SJSA1 (cell line): ENCODE measurements around the gene EVPL. TPM values are rescaled to one million over a fixed set of nuclear protein-coding genes. Genes with fewer than 3 reads are reported as not detected.

Experiments
- DNase-seq, 2 experiments: peaks; one replicate each; pipeline ENCODE4 v3.0.0-alpha.2; 2015 to 2020; ENCODE audit warnings: low spot score in 2 of 2, low read depth in 1 of 2
- H3K27ac ChIP-seq: fragments of 250-450 bp; sonication (Bioruptor Pico); 2 replicates; pipeline ENCODE4 v1.5.1; 2020; ENCODE audit warnings: mild to moderate bottlenecking, moderate library complexity
- H3K27me3 ChIP-seq: fragments of 250-450 bp; sonication (Bioruptor Pico); replicated peaks from 2 replicates; pipeline ENCODE4 v1.5.1; 2020; ENCODE audit warnings: mild to moderate bottlenecking, moderate library complexity
- H3K36me3 ChIP-seq: fragments of 250-450 bp; sonication (Bioruptor Pico); 2 replicates; pipeline ENCODE4 v1.5.1; 2020; ENCODE audit warnings: mild to moderate bottlenecking
- H3K4me1 ChIP-seq: fragments of 250-450 bp; sonication (Bioruptor Pico); replicated peaks from 2 replicates; pipeline ENCODE4 v1.6.1; 2021; ENCODE audit warnings: mild to moderate bottlenecking
- H3K4me3 ChIP-seq: fragments of 250-450 bp; sonication (Bioruptor Pico); 2 replicates; pipeline ENCODE4 v1.5.1; 2020; ENCODE audit warnings: mild to moderate bottlenecking
- H3K9me3 ChIP-seq: fragments of 250-450 bp; sonication (Bioruptor Pico); replicated peaks from 2 replicates; pipeline ENCODE4 v1.5.1; 2020; ENCODE audit warnings: mild to moderate bottlenecking
- total RNA-seq: library from RNA; depleted of rRNA; stranded (reverse); fragments of >200 nt; shearing (Covaris generic); gene quantifications from 2 replicates; pipeline ENCODE4 v1.2.3, GENCODE V29; 2014

Gene EVPL
- total RNA-seq, 1 experiment from 2014 or later: not detected

DNA sequence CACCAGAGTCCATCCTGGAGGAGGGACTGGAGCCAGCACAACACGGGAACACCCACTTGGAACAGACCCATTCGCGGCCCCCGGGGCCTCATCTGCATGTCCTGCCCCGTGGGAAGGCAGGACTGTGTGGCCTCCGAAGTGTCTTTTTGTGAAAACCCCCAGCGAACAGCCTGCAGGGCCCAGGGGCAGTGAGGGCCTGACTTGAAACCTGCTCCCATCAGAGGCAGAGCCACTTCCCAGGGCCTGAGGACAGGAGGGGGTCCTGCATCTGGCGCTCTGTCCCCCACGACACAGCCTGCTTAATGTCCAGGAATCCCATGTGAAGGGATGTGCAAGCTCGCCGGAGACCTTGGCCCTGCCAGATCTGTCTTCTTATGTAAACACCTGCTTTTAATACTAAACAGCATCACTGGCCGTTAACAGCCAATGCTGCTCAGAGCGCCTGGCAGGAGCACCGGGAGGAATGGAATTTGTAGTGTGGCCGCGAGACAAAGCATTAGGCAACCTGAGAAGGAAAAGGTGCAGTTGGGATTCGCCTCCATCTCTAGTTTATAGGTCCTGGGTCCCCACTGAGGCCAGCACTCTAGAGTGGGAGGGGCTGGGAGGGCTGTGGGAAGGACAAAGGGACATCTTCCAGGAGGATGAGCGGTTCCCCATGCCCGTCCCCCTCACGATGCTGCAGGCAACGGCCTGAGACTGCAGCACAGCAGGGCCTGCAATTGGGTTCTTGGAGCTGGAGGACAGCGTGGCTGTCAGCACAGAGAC, 9.6 kb upstream of the EVPL start:
- no peak for DNase-seq
- peaks cover under 1% of the 10 kb centered on the region; the same call in 1 of the 2 replicates for H3K4me1 ChIP-seq
- peaks cover 49% of the 10 kb centered on the region for H3K36me3 ChIP-seq
- no peaks in the 10 kb centered on the region for H3K9me3 ChIP-seq
- no peak overlapping the region for H3K4me3 ChIP-seq
- H3K27ac ChIP-seq: no peak overlapping the region
- no peaks in the 10 kb centered on the region for H3K27me3 ChIP-seq

GRCh38 chr17:76034428-76035350, 7.6 kb upstream of the EVPL start:
- Histone ChIP-seq H3K9me3 (no peaks in the 10 kb centered on the region), H3K36me3 (peaks cover 29% of the 10 kb centered on the region)
- DNase-seq: no peak

DNA sequence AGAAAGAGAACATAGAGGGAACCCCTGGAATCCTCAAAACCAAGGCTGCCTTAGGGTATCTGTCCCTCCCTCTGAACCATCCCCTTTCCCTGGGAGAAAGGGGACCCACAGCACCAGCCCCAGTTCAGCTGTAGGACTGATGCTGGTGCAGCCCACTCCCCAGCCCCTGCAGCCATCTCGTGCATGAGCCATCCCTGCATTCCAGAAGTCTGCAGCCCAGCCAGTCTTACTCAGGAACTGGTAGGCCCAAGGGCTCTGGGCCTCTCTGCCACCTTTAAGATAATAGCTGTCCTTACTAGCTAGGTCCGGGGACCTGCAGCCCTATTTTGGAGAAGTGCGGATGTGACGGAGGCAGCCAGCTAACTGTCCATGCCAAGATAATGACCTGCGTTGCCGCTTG, 6.0 kb upstream of the EVPL start:
- Histone ChIP-seq H3K27ac (no peak overlapping the region), H3K9me3 (no peaks in the 10 kb centered on the region), H3K4me3 (no peak overlapping the region), H3K36me3 (peaks cover 13% of the 10 kb centered on the region), H3K4me1 (peaks cover 16% of the 10 kb centered on the region), H3K27me3 (no peaks in the 10 kb centered on the region)
- DNase-seq: no peak

More at GRCh38 chr17:76034428-76035350, 7.6 kb upstream of the EVPL start:
- Histone ChIP-seq H3K27me3 (no peaks in the 10 kb centered on the region), H3K4me1 (peaks cover 10% of the 10 kb centered on the region), H3K27ac (no peak overlapping the region), H3K4me3 (no peak overlapping the region)

GRCh38 chr17:76032780-76033108, 5.6 kb upstream of the EVPL start:
- Histone ChIP-seq H3K4me3 (no peak overlapping the region), H3K9me3 (no peaks in the 10 kb centered on the region), H3K36me3 (peaks cover 9% of the 10 kb centered on the region), H3K4me1 (peaks cover 16% of the 10 kb centered on the region), H3K27me3 (no peaks in the 10 kb centered on the region), H3K27ac (no peak overlapping the region)
- DNase-seq: no peak

DNA sequence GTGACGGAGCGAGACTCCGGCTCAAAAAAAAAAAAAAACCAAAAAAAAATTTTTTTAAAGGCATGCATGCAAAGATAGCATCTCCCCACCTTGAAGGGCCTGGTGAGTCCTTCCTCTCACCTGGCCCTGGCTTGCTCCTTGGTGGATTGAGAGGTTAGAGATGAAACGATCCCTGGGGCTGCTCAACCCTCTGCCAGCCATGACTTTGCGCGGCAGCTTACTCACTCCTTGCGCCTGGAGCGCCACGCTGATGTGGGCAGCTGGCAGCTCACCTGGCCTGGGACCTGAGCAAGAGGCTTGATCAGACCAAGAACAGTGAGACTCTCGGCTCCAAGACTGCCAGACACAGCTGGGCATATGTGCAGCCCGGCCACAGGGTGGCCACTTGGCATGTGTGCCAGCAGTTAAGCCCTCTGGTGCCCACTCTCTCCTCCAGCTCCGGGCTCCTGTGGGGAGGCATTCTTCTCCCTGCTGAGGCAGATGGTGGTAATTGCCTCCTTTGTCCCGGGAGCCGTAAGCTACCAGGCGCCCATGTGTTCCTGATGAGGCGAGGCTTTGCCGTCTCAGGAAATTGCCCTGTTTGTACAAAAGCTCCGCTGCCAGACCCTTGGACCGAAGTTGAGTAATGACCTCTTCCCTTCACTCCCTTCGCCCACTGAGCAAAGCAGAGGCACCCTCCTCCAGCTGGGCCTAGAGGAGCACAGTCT, 5.1 kb upstream of the EVPL start:
- no peaks in the 10 kb centered on the region for H3K9me3 ChIP-seq
- no peak overlapping the region for H3K4me3 ChIP-seq
- no peak for DNase-seq
- no peak overlapping the region for H3K27ac ChIP-seq
- H3K27me3 ChIP-seq: no peaks in the 10 kb centered on the region
- peaks cover 7% of the 10 kb centered on the region; the same call in 1 of the 2 replicates for H3K36me3 ChIP-seq
- H3K4me1 ChIP-seq: peaks cover 16% of the 10 kb centered on the region

DNA sequence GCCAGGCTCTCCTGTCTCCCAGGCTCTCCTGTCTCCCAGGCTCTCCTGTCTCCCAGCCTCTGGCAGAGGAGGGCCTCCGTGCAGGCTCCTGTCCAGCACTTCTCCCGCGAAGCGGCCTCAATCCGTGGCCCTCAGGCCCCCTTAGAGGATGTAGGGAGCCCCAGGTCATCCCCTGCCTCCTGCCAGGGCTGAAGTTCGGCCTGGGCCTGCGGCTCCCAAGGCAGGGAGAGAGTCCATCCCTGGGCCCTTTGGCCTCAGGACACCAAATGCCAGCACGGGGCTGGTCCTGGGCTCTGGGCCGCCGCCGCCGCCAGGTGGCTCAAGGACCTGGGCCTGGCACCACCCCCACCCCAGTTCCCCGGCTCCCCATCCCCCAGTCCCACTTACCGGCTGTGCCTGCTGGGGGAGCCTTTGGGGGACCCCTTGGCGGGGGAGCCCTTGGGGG, 370 bp downstream of the EVPL start:
- Histone ChIP-seq H3K9me3 (no peaks in the 10 kb centered on the region), H3K4me1 (peaks cover 16% of the 10 kb centered on the region), H3K27me3 (no peaks in the 10 kb centered on the region), H3K4me3 (no peak overlapping the region), H3K27ac (no peak overlapping the region), H3K36me3 (no peaks in the 10 kb centered on the region)
- DNase-seq: no peak

DNA sequence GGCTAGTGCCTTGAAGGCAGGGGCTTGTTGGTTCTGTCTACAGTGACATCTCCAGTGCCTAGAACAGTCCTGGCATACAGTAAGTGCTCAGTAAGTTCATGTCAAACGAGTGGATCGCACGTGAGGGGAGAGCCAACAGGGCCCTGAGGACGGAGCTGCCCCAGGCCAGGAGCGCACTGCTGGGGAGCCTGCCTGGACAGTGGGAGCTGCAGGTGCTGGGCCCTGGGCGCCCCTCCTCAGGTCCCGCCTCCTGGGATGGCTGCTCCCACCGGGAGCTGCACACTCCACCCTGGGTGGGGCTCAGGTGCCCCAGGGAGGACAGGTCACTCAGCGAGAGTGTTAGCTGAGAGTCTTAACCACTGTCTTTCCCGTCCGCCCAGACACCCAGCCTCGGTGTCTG, 1.8 kb downstream of the EVPL start:
- no peak for DNase-seq
- Histone ChIP-seq H3K9me3 (no peaks in the 10 kb centered on the region), H3K36me3 (no peaks in the 10 kb centered on the region), H3K27me3 (no peaks in the 10 kb centered on the region), H3K27ac (no peak overlapping the region), H3K4me1 (peaks cover 10% of the 10 kb centered on the region), H3K4me3 (no peak overlapping the region)

DNA sequence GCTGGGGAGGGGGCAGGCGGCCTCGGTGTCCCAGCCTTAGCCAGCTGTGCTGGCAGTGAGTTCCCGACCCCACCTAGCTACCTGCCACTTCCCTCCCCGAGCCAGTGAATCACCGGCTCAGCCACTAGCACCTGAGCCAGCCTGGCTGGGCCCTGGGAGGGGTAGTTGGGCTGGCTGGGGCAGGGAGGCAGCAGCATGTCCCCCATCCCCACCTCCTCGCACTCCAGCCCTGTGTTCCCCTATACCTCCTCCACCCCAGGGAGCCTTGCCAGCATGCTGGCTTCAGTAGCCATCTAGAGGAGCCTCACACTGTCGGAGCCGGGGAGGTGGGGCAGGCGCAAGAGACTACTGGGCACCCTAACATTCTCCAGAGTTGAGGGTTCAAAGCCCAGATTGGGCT, 2.8 kb downstream of the EVPL start:
- no peak overlapping the region for H3K27ac ChIP-seq
- 0 out of 2 replicates have a peak, but pooled peaks cover 3% of the 10 kb centered on the region for H3K27me3 ChIP-seq
- H3K4me1 ChIP-seq: peaks cover 3% of the 10 kb centered on the region
- no peaks in the 10 kb centered on the region for H3K36me3 ChIP-seq
- DNase-seq: no peak
- no peak overlapping the region for H3K4me3 ChIP-seq
- no peaks in the 10 kb centered on the region for H3K9me3 ChIP-seq

- H3K4me1 ChIP-seq: no peaks in the 10 kb centered on the region
- H3K9me3 ChIP-seq: no peaks in the 10 kb centered on the region
- H3K27me3 ChIP-seq: 0 out of 2 replicates have a peak, but pooled peaks cover 3% of the 10 kb centered on the region
- no peak for DNase-seq
- no peak overlapping the region for H3K27ac ChIP-seq
- H3K36me3 ChIP-seq: no peaks in the 10 kb centered on the region
- H3K4me3 ChIP-seq: no peak overlapping the region
Measured at GRCh38 chr17:76023900-76024237, 3.2 kb downstream of the EVPL start.

DNA sequence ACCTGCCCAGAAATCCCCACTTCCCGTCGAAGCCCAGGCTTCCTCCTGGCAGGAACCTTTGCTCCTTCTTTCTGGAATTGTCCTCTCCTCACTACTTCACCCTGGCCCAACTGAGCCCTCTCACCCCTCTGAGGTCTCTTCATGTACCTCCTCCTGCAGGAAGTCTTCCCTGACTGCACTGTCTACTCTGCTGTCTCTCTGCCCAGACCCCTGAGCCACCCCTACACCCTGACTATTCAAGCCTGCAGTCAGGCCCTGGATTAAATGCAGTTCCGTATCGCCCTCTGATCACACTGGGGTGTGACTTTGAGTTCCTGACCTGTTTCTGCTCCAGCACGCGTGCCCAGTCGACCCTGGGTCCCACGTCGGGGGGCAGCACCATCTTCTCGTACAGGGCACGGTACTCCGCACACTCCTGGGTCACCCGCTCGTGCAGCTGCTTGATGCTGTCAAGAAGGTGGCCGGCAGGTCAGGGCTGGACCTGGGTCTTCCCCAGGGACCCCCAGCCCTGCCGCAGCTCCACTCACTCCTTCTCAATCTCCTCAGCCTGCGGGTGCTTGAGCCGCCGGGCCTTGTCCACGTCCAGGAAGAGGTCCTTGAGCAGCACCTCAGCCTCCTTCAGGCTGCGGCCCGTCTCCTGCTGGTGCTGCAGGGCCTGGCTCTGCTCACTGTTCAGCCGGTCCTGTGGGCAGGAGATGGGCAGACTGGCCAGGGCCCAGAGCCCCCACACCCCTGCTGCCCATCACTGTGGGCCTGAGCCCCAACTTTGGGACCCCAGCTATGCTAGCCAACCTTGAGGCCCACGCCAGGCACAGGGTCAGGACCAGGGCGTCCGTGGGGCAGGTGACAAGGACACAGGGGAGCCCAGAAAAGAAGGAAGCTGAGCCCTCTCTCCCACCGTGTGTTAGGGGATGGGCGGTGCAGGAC, 3.9 kb downstream of the EVPL start:
- H3K27ac ChIP-seq: no peak overlapping the region
- 0 out of 2 replicates have a peak, but pooled peaks cover 3% of the 10 kb centered on the region for H3K27me3 ChIP-seq
- no peak for DNase-seq
- H3K36me3 ChIP-seq: no peaks in the 10 kb centered on the region
- H3K4me1 ChIP-seq: no peaks in the 10 kb centered on the region
- H3K4me3 ChIP-seq: no peak overlapping the region
- H3K9me3 ChIP-seq: no peaks in the 10 kb centered on the region

DNA sequence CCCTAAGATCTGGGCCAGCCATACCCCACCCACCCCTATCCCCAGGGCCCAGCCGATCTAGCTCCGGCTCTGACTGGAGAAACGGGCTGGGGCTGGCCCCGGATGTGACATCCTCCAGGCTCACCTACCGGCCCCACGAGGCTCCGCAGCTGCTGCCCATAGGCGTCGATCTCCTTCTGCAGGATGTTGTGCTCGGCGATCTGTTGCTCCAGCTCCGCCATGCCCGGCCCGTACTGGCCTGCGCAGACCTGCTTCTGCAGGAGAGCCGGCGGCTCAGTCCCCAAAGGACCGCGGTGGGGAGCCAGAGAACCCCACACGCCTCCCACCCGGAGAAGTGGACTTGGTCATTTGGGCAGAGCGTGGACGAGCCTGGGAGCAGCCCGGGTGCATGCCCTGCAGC, 4.8 kb downstream of the EVPL start:
- Histone ChIP-seq H3K36me3 (no peaks in the 10 kb centered on the region), H3K4me3 (no peak overlapping the region), H3K27me3 (0 out of 2 replicates have a peak, but pooled peaks cover 3% of the 10 kb centered on the region), H3K9me3 (no peaks in the 10 kb centered on the region), H3K4me1 (no peaks in the 10 kb centered on the region), H3K27ac (no peak overlapping the region)
- no peak for DNase-seq

DNA sequence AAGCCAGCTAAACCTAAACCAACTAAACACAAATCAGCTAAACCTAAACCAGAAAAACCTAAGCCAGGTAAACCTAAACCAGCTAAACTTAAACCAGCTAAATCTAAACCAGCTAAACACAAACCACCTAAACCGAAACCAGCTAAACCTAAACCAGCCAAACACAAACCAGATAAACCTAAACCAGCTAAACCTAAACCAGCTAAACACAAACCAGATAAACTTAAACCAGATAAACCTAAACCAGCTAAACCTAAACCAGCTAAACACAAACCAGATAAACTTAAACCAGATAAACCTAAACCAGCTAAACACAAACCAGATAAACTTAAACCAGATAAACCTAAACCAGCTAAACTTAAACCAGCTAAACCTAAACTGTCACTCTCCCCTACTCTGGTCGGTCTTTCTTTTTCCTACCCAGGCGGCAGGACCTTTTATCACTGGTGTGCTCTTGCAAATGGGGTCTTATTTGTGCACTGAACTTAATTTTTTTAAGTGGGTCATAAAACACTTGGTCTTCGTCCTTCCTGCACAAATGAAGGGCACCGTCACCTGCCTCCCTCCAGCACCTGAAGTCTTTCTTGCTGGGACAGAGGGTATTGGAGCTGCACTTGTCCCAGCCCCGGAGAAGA, 7.2 kb downstream of the EVPL start:
- Histone ChIP-seq H3K4me3 (no peak overlapping the region), H3K27ac (no peak overlapping the region), H3K9me3 (no peaks in the 10 kb centered on the region), H3K4me1 (no peaks in the 10 kb centered on the region; the same call in 1 of the 2 replicates), H3K27me3 (peaks cover 3% of the 10 kb centered on the region; the same call in 1 of the 2 replicates), H3K36me3 (no peaks in the 10 kb centered on the region)
- DNase-seq: no peak
